ENCODE data around the gene PRR33. TPM values are rescaled to one million over a fixed set of nuclear protein-coding genes. Genes with fewer than 3 reads are reported as not detected.

PRR33 gene
- total RNA-seq, 2 experiments from 2014 or later: 0.16 to 0.20 TPM

DNA sequence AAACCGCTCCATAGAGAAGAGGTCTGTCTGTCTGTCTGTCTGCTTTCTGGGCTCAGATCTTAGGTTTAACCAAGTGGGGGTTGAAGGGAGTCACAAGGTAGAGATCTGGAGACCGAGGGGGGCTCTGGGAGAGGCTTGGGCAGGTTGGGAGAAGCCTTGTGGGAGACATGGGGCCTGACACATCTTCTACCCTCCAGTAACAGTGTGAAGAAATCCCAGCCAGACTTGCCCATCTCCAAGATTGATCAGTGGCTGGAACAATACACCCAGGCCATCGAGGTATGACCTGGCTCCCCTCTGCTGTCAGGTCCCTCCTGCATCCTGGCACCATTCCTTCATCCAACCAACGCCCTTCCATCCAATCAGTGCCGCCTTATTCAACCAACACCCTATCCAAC lies 7.4 kb downstream of the PRR33 start:
- H3K36me3 Mint-ChIP-seq (ENCODE audit: low read depth): peaks cover 12% of the 10 kb centered on the region
- H3K27me3 Mint-ChIP-seq: no peaks in the 10 kb centered on the region
- no peak overlapping the region for H3K27ac Mint-ChIP-seq
- no peak overlapping the region for H3K4me3 Mint-ChIP-seq
- ATAC-seq: no peak
- CTCF ChIA-PET: interaction anchor here (1.2 kb wide), 1 partner anchor 32 kb away, joined by 3 read pairs; the partner anchor contains the start of gene LSP1
- TF ChIP-seq, protein P1, sequence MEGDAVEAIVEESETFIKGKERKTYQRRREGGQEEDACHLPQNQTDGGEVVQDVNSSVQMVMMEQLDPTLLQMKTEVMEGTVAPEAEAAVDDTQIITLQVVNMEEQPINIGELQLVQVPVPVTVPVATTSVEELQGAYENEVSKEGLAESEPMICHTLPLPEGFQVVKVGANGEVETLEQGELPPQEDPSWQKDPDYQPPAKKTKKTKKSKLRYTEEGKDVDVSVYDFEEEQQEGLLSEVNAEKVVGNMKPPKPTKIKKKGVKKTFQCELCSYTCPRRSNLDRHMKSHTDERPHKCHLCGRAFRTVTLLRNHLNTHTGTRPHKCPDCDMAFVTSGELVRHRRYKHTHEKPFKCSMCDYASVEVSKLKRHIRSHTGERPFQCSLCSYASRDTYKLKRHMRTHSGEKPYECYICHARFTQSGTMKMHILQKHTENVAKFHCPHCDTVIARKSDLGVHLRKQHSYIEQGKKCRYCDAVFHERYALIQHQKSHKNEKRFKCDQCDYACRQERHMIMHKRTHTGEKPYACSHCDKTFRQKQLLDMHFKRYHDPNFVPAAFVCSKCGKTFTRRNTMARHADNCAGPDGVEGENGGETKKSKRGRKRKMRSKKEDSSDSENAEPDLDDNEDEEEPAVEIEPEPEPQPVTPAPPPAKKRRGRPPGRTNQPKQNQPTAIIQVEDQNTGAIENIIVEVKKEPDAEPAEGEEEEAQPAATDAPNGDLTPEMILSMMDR (IDR thresholded peaks at IDR 0.05): no peak
- no peaks in the 10 kb centered on the region for H3K9me3 Mint-ChIP-seq
- POLR2A ChIA-PET: interaction anchor here (1.5 kb wide), 1 partner anchor 32 kb away, joined by 4 read pairs; no protein-coding TSS in a partner anchor
- intact Hi-C loops (cut with micrococcal nuclease): loop anchor here (5.0 to 10.0 kb wide), 3 partner anchors 33 to 270 kb away; partner anchors contain the start of genes TNNI2 and TNNT3
- DNase-seq: no peak
- peaks cover 16% of the 10 kb centered on the region for H3K4me1 Mint-ChIP-seq (ENCODE audit: low read depth)

DNA sequence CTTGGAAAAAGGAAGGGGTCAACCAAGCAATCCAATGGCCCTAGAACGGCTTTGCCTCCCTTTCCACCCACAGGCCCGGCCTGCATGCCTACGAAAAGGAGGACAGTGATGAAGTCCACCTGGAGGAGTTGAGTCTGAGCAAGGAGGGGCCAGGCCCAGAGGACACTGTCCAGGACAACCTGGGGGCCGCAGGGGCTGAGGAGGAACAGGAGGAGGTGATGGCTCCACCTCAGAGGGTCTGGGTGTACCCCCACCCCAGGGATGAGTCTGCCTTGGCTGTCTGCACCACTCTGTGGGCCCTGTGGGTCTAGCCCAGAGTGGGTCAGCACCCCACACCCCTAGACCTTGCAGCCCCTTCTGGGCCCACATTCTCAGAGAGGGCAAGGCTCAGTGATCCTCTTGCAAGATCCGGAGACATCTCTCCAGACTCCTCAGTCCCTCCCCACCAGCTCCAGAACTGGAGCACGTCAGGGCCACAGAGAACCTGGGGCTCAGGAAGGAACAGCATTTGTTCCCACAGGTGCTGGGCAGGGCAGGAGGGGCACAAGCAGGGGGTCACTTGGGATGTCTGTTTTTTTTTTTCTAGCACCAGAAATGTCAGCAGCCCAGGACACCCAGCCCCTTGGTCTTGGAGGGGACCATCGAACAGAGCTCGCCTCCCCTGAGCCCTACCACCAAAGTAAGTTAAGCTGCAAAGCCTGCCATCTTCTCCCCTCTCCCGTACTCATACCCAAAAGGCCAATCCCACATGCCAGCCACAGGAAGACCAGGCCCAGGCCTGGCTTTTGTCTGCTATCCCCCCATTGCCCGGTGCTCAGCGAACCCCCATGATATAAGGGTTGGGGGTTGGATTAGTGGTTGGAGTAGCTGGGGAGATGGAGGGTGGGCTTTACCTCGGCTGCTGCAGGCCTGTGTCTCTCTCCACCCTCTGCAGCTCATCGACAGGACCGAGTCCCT lies 8.1 kb downstream of the PRR33 start:
- H3K4me1 Mint-ChIP-seq (ENCODE audit: low read depth): peaks cover 12% of the 10 kb centered on the region
- DNase-seq (no peak), ATAC-seq (no peak)
- no peaks in the 10 kb centered on the region for H3K27me3 Mint-ChIP-seq
- intact Hi-C loops (cut with micrococcal nuclease): loop anchor here (5.0 to 10.0 kb wide), 3 partner anchors 34 to 271 kb away; partner anchors contain the start of genes TNNI2 and TNNT3
- TF ChIP-seq, protein P1 (IDR thresholded peaks at IDR 0.05): no peak
- ChIA-PET CTCF (interaction anchor here (1.2 to 3.9 kb wide), 17 partner anchors 7 to 268 kb away, joined by 3 to 32 read pairs (median 12); partner anchors contain the start of genes LSP1 and PRR33), POLR2A (interaction anchor here (1.3 to 1.5 kb wide), 3 partner anchors 8 to 34 kb away, joined by 4 to 10 read pairs (median 4); partner anchors contain the start of gene PRR33)
- no peak overlapping the region for H3K27ac Mint-ChIP-seq
- no peaks in the 10 kb centered on the region for H3K9me3 Mint-ChIP-seq
- H3K4me3 Mint-ChIP-seq: no peak overlapping the region
- H3K36me3 Mint-ChIP-seq (ENCODE audit: low read depth): peaks cover 7% of the 10 kb centered on the region

DNA sequence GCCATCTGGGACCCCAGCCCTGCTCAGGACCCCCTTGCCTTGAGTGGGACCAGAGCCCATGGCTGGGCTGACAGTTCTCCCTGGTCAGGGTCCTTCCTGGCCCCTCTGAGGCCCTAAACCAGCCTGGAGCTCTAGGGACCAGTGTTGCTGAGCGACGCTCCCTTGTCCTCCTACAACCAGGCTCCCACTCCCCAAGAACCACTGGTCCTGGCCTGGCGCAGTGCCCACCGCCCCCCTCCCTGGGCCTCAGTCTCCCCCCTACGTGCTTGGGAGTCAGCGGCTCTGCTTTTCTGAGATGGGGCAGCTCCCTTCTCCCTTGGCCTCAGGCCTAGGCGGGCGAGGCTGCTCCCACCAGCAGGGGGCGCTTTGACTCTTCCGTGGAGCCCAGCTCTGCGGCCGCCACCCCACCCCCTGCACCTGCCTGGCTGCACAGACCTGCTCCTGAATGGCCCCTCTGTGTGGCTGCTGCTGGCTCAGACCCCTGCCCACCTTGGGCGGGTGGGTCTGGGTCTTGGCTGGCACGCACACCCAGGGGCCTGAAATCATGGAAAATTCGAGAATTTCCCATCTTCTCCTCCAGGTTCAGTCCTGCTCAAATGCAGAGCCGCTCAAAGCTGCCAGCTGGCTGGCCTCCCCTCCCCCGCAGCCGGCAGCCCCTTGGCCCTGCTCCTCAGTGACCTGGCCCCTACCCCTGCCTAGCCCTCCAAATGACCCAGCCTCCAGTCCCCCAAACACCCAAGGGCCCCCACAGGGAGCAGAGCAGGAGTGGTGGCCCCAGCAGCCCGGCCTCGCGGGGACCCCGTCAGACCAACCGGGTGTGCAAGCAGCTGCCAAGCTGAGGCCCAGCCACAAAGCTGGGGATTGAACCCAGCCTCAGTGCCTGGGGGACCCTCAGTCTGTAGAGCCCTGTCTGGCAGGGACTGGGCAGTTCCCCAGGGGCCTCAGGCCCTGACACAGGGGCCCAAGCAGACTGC lies 9.1 kb downstream of the PRR33 start:
- ATAC-seq (peak; percentile 89), DNase-seq (peak; percentile 87)
- Mint-ChIP-seq H3K9me3 (no peaks in the 10 kb centered on the region), H3K27me3 (no peaks in the 10 kb centered on the region), H3K4me3 (no peak overlapping the region), H3K27ac (no peak overlapping the region), H3K4me1 (ENCODE audit: low read depth) (peaks cover 6% of the 10 kb centered on the region), H3K36me3 (ENCODE audit: low read depth) (peaks cover under 1% of the 10 kb centered on the region)
- TF ChIP-seq, protein P1 (IDR thresholded peaks at IDR 0.05): peak; percentile 78
- intact Hi-C loops (cut with micrococcal nuclease): loop anchor here (5.0 to 10.0 kb wide), 3 partner anchors 35 to 272 kb away; partner anchors contain the start of genes TNNI2 and TNNT3
- ChIA-PET CTCF (interaction anchor here (0.6 to 3.9 kb wide), 44 partner anchors 9 to 274 kb away, joined by 3 to 34 read pairs (median 5); partner anchors contain the start of genes H19, LSP1, PRR33 and TNNI2), POLR2A (interaction anchor here (1.0 to 1.5 kb wide), 6 partner anchors 9 to 423 kb away, joined by 3 to 10 read pairs (median 4); partner anchors contain the start of gene PRR33)

DNA sequence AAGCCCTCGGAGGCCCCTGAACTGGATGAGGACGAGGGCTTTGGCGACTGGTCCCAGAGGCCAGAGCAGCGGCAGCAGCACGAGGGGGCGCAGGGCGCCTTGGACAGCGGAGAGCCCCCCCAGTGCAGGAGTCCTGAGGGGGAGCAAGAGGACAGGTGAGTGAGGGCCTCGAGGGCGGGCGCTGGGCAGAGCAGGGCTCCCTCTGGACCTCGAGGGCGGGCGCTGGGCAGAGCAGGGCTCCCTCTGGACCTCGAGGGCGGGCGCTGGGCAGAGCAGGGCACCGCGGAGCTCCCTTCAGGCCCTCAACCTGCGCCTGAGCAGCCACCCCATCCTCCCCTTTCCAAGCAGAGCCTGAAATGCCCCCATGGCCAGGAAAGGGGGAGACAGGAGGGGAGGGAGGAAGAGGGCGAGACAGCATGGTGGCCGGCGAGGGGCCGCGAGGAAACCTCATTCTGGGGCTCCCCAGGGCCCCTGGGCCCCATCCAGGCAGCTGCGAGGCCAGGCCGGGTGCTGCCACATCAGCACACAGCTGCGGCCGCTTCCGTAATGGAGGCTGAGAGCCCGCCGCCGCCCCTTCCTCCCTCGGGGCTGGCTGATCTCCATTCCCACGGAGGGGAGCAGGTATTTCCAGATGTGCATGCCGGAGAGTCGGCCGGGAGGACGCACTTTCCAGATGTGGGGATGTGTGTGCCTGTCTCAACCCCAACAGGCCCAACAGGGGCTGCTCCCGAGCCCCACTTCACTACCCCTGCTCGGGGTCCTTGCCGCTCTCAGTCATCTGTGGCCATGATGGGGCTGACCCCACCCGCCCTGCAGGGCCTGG lies 10.0 kb downstream of the PRR33 start:
- peak; percentile 15 for DNase-seq
- Mint-ChIP-seq H3K4me1 (ENCODE audit: low read depth) (peaks cover 8% of the 10 kb centered on the region), H3K4me3 (no peak overlapping the region), H3K9me3 (no peaks in the 10 kb centered on the region), H3K27ac (no peak overlapping the region), H3K36me3 (ENCODE audit: low read depth) (no peaks in the 10 kb centered on the region), H3K27me3 (no peaks in the 10 kb centered on the region)
- ChIA-PET POLR2A (interaction anchor here (0.6 to 1.4 kb wide), 7 partner anchors 9 to 423 kb away, joined by 3 to 10 read pairs (median 4); partner anchors contain the start of gene PRR33), CTCF (interaction anchor here (0.6 to 3.9 kb wide), 44 partner anchors 9 to 275 kb away, joined by 3 to 34 read pairs (median 5); partner anchors contain the start of genes H19, LSP1, PRR33 and TNNI2)
- TF ChIP-seq, protein P1 (IDR thresholded peaks at IDR 0.05): no peak
- peak; percentile 24 for ATAC-seq
- intact Hi-C loops (cut with micrococcal nuclease): loop anchor here (5.0 to 10.0 kb wide), 3 partner anchors 36 to 273 kb away; partner anchors contain the start of genes TNNI2 and TNNT3

Measured in activated CD8-positive, alpha-beta T cell treated with anti-CD3 and anti-CD28 coated beads for 36 hours (primary cell).